HG03060 (cell line): ENCODE results near the gene MAST2.

Experiments used
- ATAC-seq: cut with Tn5 transposase; IDR thresholded peaks from one replicate; pipeline ENCODE4 v1.9.1; 2021; ENCODE audit warnings: low read depth, moderate number of reproducible peaks; ENCODE audit not compliant: unreplicated experiment

Gene MAST2

GRCh38 chr1:46013581-46013980 lies 210.2 kb downstream of the MAST2 start:
- no peak for ATAC-seq

- ATAC-seq: no peak
These were observed 214.6 kb downstream of the MAST2 start for GRCh38 chr1:46017876-46018503.

DNA sequence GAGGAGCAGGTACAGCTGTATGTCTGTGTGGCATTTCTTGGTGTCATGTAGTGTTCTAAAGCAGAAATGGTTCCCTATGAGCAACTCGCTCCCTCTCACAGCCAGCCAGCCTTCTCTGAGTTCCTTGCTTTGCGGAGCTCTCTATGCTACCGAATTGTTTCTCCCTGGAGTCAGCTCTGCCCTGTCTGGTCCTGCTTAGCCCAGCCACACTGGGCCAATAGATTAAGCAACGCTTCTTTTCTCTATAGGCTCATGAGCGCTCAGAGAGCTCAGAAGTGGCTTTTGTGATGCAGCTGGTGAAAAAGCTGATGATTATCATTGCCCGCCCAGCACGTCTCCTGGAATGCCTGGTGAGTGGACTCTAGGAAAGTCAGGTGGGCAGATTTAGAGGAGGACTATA lies 215.9 kb downstream of the MAST2 start:
- no peak for ATAC-seq

DNA sequence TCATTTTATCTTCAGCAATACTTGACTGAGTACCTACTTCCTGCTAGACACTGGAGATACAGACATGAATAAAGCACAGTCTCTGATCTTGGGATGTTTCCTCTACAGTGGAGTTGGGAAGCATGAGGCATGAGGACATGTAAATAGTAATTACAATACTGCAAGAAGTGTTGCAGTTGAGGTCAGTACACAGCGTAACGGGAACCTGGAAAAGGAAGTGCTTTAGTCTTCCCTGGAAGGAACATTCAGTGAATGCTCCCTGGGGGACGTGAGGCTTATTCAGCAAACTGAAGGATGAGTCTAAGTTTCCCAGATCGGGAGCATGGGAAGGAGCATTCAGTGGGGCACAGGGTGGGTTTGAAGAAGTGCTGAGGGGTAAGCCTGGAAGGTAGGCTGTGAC lies 216.6 kb downstream of the MAST2 start:
- ATAC-seq: no peak

DNA sequence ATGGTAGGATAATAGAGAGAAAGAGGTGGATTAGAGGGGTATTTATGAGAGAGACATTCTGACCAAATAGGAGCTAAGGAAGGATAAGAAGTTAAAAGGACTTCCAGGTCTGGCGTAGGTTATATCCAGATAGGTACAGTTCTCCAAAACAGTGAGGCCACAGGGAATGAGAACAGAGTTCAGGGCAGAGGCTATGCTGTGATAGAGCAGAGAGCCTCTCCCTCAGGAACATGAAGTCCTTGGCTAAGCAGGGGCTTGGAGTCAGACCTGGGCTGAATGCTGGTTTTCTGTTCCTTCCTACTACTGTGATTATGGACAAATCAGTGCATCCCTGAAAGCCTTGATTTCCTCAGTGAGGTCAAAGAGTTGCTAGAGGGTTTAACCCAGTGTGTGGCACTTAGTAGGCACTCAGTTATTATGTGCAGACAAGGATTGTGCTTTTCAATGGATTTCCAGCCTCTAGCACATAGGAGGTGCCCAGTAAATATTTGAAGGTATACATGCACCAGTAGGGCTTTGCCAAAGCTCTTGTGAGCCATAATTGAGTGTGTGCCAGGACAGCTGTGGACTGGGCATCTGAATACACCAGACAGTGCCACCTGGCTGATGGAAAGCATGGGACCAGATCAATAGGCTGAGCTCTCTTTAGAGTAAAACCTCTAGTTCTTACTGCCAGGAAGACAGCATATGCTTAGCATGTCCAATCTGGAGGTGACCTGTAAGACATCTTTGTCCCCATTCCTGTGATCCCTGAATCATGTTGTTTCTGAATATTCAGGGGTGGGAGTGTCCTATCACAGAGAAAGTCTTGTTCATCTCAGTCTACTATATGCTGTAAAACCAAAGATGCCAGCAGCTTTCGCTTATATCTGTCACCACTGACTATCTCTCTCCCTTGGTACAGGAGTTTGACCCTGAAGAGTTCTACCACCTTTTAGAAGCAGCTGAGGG lies 217.9 kb downstream of the MAST2 start:
- no peak for ATAC-seq

- ATAC-seq: no peak
These were observed 223.1 kb downstream of the MAST2 start for GRCh38 chr1:46026531-46026930.

DNA sequence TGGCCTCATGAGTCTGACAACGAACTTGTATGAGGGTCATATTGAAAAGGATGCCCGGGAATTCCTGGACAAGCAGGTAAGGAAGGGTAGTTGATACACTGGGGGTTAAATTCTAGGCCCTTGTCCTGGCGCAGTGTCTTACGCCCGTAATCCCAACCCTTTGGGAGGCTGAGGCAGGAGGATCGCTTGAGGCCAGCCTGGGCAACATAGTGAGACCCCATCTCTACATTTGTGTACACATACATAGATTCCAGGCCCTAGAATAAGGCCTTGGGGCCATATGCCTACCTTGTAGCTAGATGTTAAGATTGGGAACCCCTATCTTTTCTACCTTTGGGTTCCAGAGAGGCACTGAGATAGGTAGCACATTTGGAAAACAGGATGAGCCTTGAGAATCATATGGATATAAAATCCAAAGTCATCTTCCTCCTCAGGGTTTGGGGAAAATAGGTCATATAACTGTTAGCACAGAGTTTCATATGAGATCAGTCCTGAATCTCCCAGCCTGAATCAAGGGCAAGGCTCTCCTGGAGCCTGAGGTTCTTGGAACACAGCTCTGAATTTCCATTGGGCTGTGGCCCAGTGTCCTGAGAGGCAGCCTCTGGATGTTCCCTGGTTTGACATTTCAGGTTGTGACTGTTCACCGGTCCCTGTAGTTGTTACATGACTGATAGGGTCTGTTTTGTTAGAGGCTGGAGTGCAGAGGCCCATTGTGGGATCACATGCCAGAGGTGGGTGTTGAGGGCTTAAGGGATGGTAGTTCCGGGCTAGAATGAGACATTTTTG lies 224.6 kb downstream of the MAST2 start:
- no peak for ATAC-seq

- ATAC-seq: no peak
These were observed 226.9 kb downstream of the MAST2 start for GRCh38 chr1:46030074-46030870.

GRCh38 chr1:46030876-46031660 lies 227.7 kb downstream of the MAST2 start:
- ATAC-seq: no peak

DNA sequence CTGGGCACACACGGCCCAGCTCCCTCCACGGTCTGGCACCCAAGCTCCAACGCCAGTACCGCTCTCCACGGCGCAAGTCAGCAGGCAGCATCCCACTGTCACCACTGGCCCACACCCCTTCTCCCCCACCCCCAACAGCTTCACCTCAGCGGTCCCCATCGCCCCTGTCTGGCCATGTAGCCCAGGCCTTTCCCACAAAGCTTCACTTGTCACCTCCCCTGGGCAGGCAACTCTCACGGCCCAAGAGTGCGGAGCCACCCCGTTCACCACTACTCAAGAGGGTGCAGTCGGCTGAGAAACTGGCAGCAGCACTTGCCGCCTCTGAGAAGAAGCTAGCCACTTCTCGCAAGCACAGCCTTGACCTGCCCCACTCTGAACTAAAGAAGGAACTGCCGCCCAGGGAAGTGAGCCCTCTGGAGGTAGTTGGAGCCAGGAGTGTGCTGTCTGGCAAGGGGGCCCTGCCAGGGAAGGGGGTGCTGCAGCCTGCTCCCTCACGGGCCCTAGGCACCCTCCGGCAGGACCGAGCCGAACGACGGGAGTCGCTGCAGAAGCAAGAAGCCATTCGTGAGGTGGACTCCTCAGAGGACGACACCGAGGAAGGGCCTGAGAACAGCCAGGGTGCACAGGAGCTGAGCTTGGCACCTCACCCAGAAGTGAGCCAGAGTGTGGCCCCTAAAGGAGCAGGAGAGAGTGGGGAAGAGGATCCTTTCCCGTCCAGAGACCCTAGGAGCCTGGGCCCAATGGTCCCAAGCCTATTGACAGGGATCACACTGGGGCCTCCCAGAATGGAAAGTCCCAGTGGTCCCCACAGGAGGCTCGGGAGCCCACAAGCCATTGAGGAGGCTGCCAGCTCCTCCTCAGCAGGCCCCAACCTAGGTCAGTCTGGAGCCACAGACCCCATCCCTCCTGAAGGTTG lies 231.4 kb downstream of the MAST2 start:
- no peak for ATAC-seq

DNA sequence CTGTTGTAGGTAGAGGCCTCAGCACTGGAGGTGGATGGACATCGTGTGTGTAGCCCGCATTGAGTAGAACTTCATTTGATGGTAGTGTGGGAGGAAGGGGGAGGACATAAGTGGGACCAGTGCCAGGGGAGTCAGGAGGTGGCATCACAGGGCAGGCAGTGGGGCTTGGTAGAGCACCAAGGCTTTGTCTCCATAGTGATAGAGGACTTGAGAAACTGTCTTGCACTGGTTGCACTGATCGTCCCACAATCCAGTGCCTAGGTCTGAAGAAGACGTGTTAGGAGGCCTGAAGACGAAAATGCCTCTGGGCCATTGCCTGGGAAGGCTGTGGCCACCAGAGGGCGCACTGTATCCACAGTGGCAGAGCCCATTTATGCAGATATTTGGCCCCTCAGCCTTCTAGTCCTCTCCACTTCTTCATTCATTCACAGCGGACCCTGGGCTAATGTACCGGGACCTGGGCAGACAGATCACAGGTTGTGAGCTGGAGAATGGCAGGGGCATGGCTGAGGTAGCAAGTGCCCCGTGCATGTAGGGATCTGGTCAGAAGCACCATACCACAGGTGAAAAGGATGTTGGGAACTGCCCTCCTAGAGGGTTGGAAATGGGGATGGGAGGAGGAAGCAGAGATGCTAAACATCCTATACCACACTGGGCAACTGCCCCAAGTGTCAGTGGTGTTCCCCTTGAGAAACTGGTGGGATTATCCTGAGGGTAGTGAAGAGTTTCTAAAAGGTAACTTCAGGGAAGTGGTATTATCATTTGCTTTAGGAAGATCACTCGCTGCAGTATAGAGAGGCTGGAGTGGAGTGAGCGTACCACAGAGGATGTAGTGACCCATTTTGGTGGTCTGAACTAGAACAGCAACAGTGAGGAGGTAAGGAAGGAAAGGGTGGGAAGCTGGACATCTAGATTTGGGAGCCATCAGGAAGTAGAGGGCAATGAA lies 233.8 kb downstream of the MAST2 start:
- ATAC-seq: no peak

- ATAC-seq: no peak
These were observed 236.2 kb downstream of the MAST2 start for GRCh38 chr1:46039571-46040052.

- ATAC-seq: no peak
These were observed 238.1 kb downstream of the MAST2 start for GRCh38 chr1:46041551-46041950.

GRCh38 chr1:46041974-46042373 lies 238.6 kb downstream of the MAST2 start:
- no peak for ATAC-seq

- ATAC-seq: peak; percentile 91
These were observed 240.1 kb downstream of the MAST2 start for GRCh38 chr1:46043458-46044017.

GRCh38 chr1:46044116-46044515 lies 240.7 kb downstream of the MAST2 start:
- ATAC-seq: no peak

DNA sequence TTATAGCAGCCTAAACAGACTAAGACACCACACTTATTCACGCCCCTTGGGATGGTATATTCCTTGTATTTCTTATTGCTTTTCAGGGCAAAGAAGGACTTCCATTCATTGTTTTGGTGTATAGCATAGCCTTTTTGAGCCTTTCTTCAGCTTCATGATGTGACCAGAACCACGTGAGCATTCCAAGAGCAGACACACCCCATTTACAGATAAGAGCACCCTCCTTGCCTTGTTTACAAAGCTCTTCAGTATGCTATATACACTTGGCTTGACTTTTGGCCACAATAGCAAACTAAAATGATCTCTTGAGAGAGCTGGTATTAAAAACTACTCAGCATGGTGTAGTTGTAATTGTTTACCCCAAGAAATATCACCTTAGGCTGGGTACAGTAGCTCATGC lies 250.3 kb downstream of the MAST2 start:
- no peak for ATAC-seq
